HG02840 (cell line): Measurements from ENCODE around the gene EPHA6.

Experiments
- ATAC-seq: cut with Tn5 transposase; IDR thresholded peaks from one replicate; pipeline ENCODE4 v1.9.1; 2021; ENCODE audit warnings: mild to moderate bottlenecking, moderate library complexity, moderate number of reproducible peaks; ENCODE audit not compliant: unreplicated experiment, low FRiP score

Gene EPHA6

GRCh38 chr3:97680696-97681095 is 866.3 kb downstream of the EPHA6 start:
- no peak for ATAC-seq

- ATAC-seq: no peak
Observed at GRCh38 chr3:97684490-97684889, 870.1 kb downstream of the EPHA6 start.

- no peak for ATAC-seq
Observed at GRCh38 chr3:97686258-97686657, 871.9 kb downstream of the EPHA6 start.

GRCh38 chr3:97687734-97688133 is 873.3 kb downstream of the EPHA6 start:
- no peak for ATAC-seq

GRCh38 chr3:97689111-97689510 is 874.7 kb downstream of the EPHA6 start:
- no peak for ATAC-seq

- ATAC-seq: no peak
Observed at GRCh38 chr3:97689962-97690361, 875.6 kb downstream of the EPHA6 start.

GRCh38 chr3:97691354-97691753 is 877.0 kb downstream of the EPHA6 start:
- no peak for ATAC-seq

- no peak for ATAC-seq
Observed at GRCh38 chr3:97692389-97692788, 878.0 kb downstream of the EPHA6 start.

GRCh38 chr3:97692831-97693230 is 878.4 kb downstream of the EPHA6 start:
- no peak for ATAC-seq

GRCh38 chr3:97694876-97695275 is 880.5 kb downstream of the EPHA6 start:
- ATAC-seq: no peak

- no peak for ATAC-seq
Observed at GRCh38 chr3:97698691-97699090, 884.3 kb downstream of the EPHA6 start.

- no peak for ATAC-seq
Observed at GRCh38 chr3:97699889-97700288, 885.5 kb downstream of the EPHA6 start.

GRCh38 chr3:97705764-97706163 is 891.4 kb downstream of the EPHA6 start:
- no peak for ATAC-seq

GRCh38 chr3:97706226-97706625 is 891.8 kb downstream of the EPHA6 start:
- no peak for ATAC-seq

- no peak for ATAC-seq
Observed at GRCh38 chr3:97711654-97712053, 897.3 kb downstream of the EPHA6 start.

GRCh38 chr3:97712919-97713318 is 898.5 kb downstream of the EPHA6 start:
- no peak for ATAC-seq

- no peak for ATAC-seq
Observed at GRCh38 chr3:97713634-97714033, 899.2 kb downstream of the EPHA6 start.

GRCh38 chr3:97719156-97719821 is 904.9 kb downstream of the EPHA6 start:
- ATAC-seq: peak; percentile 82

- ATAC-seq: no peak
Observed at GRCh38 chr3:97720417-97720816, 906.0 kb downstream of the EPHA6 start.

- ATAC-seq: no peak
Observed at GRCh38 chr3:97721446-97721845, 907.1 kb downstream of the EPHA6 start.

- no peak for ATAC-seq
Observed at GRCh38 chr3:97736928-97737327, 922.5 kb downstream of the EPHA6 start.

- no peak for ATAC-seq
Observed at GRCh38 chr3:97738761-97739160, 924.4 kb downstream of the EPHA6 start.

GRCh38 chr3:97742036-97742435 is 927.6 kb downstream of the EPHA6 start:
- no peak for ATAC-seq
